Measurements from ENCODE around the gene FANCD2. TPM values are rescaled to one million over a fixed set of nuclear protein-coding genes. Genes with fewer than 3 reads are reported as not detected.

The FANCD2 gene
- total RNA-seq, 1 experiment from 2014 or later = 74.9 TPM

DNA sequence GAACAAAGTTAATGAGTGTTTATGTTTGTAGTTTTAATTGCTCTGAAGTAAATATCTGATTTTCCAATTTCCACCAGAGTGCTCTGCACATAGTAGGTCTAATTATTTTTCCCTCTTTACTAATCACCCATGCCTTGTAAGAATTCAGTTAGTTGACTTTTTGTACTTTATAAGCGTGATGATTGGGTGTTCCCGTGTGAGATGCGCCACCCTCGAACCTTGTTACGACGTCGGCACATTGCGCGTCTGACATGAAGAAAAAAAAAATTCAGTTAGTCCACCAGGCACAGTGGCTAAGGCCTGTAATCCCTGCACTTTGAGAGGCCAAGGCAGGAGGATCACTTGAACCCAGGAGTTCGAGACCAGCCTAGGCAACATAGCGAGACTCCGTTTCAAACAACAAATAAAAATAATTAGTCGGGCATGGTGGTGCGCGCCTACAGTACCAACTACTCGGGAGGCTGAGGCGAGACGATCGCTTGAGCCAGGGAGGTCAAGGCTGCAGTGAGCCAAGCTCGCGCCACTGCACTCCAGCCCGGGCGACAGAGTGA, 114.8 kb downstream of the FANCD2 start:
- Histone ChIP-seq H3K23me2 (ENCODE audit: insufficient read length, low read depth, low read length, poor library complexity, severe bottlenecking) (peaks cover 3% of the 10 kb centered on the region), H3K14ac (ENCODE audit: insufficient read depth, low read length) (no peak overlapping the region), H3K79me1 (ENCODE audit: insufficient read depth, low read depth, low read length, poor library complexity, severe bottlenecking) (no peaks in the 10 kb centered on the region), H3K9me3 (ENCODE audit: control insufficient read depth, low read depth, low read length) (no peaks in the 10 kb centered on the region), H4K91ac (ENCODE audit: insufficient read length, low read depth, low read length) (no peak overlapping the region), H3K27ac (ENCODE audit: insufficient read length, low read depth, low read length) (no peak overlapping the region), H2AK5ac (ENCODE audit: insufficient read length, low read length) (no peak overlapping the region), H3K4ac (ENCODE audit: low read depth, low read length) (no peak overlapping the region), H3T11ph (ENCODE audit: low read length) (no peak overlapping the region), H3K56ac (ENCODE audit: insufficient read length, low read depth, low read length) (no peak overlapping the region), H2BK20ac (ENCODE audit: low read depth, low read length, poor library complexity, severe bottlenecking) (no peak overlapping the region), H4K8ac (replicated peaks; ENCODE audit: insufficient read length, low read depth, low read length) (no peak overlapping the region), H4K20me1 (ENCODE audit: control insufficient read depth, insufficient read depth, insufficient read length) (no peaks in the 10 kb centered on the region), H2BK5ac (ENCODE audit: insufficient read length, low read length) (no peak overlapping the region), H2BK12ac (ENCODE audit: insufficient read length, low read depth, low read length) (no peak overlapping the region), H3K79me2 (ENCODE audit: insufficient read depth, low read length) (peaks cover 10% of the 10 kb centered on the region; the same call in 1 of the 2 replicates), H3K9ac (ENCODE audit: extremely low read depth, insufficient read length, low read length) (no peak overlapping the region), H2BK15ac (ENCODE audit: low read depth, low read length) (no peak overlapping the region), H4K5ac (ENCODE audit: insufficient read length, low read depth, low read length) (no peak overlapping the region), H2AFZ (ENCODE audit: low read length) (no peak overlapping the region), H2BK120ac (ENCODE audit: low read depth, low read length, poor library complexity, severe bottlenecking) (no peak overlapping the region), H3K27me3 (ENCODE audit: insufficient read depth, low read length) (no peaks in the 10 kb centered on the region), H3K18ac (ENCODE audit: insufficient read length, low read depth, low read length) (no peak overlapping the region), H3K23ac (ENCODE audit: insufficient read length, low read depth, low read length) (no peak overlapping the region), H3K4me2 (ENCODE audit: insufficient read depth, insufficient read length, low read length) (no peak overlapping the region), H3K4me1 (ENCODE audit: insufficient read depth, low read length) (peaks cover 2% of the 10 kb centered on the region; the same call in 1 of the 2 replicates)
- Mint-ChIP-seq H3K36me3 (ENCODE audit: insufficient read depth in 1 of 3, low read depth in 3 of 3) (peaks cover 11 to 25% (median 13%) of the 10 kb centered on the region in 3 experiments), H3K4me1 (peaks cover 12 to 16% of the 10 kb centered on the region in 2 experiments), H3K9me3 (peaks cover 0 to under 1% of the 10 kb centered on the region in 2 experiments; a peak in 3 of 5 replicates), H3K27ac (no peak overlapping the region), H3K4me3 (peak overlapping the region; percentile 89 to 90), H3K27me3 (ENCODE audit: low read depth) (no peaks in the 10 kb centered on the region; the same call in 1 of the 2 replicates)
- no CpG with 5 or more reads among the region's 23 CpGs for WGBS (ENCODE audit: extremely low coverage, insufficient read length, low lambda C conversion rate)
- TF ChIP-seq CTCF (conservative IDR thresholded peaks at IDR 0.05) = no peak
- no peak for DNase-seq

Measured in H9 (cell line).